C4-2B (cell line): Measurements from ENCODE around the gene NPAS3.

Experiments
- ZFX ChIP-seq: fragments of 450-650 bp; IDR thresholded peaks from 2 replicates; pipeline ENCODE4 v1.6.1; 2017
- TF ChIP-seq, protein P1 (sequence below): fragments of 450-650 bp; conservative IDR thresholded peaks from 2 replicates; pipeline ENCODE4 v1.5.1; 2017; ENCODE audit warnings: mild to moderate bottlenecking

DNA sequence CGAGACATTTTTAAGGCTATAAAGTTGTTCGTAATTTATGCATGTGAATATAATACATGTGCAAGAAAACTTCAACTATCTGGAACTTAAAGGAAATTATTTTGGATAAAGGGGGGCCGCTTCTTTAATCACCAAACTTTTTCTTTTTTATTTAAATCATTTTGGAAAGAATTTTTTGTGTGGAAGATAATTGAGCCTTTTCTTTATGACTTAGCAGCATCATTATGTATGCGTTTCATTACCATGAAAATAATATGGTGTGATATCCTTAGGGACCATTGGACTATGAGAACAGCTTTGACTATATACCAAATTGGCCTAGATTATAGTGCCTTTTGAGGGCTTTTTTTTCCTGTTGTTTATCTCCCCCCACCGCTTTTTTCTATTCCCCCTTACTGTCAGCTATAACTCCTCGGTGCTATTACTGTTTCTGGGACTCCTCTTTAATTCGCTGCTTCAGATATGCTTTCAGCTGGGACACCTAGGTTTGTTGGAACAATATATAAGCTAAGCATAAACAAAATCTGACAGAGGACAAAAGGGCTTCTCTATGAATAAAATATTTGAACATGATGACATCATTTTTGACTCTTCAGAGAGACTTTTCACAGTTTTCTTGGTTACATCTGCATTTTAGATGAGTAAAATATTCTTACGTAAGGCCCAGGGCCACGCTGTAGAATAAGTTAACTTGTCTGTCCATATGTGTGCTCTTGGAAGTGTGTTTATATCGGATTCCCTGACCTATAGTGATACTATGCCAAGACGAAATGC lies 392.7 kb downstream of the NPAS3 start:
- TF ChIP-seq, protein P1, sequence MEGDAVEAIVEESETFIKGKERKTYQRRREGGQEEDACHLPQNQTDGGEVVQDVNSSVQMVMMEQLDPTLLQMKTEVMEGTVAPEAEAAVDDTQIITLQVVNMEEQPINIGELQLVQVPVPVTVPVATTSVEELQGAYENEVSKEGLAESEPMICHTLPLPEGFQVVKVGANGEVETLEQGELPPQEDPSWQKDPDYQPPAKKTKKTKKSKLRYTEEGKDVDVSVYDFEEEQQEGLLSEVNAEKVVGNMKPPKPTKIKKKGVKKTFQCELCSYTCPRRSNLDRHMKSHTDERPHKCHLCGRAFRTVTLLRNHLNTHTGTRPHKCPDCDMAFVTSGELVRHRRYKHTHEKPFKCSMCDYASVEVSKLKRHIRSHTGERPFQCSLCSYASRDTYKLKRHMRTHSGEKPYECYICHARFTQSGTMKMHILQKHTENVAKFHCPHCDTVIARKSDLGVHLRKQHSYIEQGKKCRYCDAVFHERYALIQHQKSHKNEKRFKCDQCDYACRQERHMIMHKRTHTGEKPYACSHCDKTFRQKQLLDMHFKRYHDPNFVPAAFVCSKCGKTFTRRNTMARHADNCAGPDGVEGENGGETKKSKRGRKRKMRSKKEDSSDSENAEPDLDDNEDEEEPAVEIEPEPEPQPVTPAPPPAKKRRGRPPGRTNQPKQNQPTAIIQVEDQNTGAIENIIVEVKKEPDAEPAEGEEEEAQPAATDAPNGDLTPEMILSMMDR = no peak
- TF ChIP-seq ZFX = no peak
